B cell (primary cell): Measurements from ENCODE around the gene SLC38A1. TPM values are rescaled to one million over a fixed set of nuclear protein-coding genes. Genes with fewer than 3 reads are reported as not detected.

Experiments
- ATAC-seq: fragments of 200-7000 bp; cut with Tn5 transposase; one replicate; pipeline ENCODE4 v1.10.0; 2021; ENCODE audit warnings: low read depth, mild to moderate bottlenecking, moderate number of reproducible peaks, moderate library complexity
- CTCF ChIA-PET: fragments of 350-600 bp; sonication (Branson Sonifier 250); formaldehyde crosslinking; loops from one replicate; lab custom pipeline; 2021; ENCODE audit warnings: antibody characterized with exemption, inconsistent platforms; lab: Charles Lee
- POLR2A ChIA-PET: fragments of 350-600 bp; sonication (Branson Sonifier 250); formaldehyde crosslinking; loops from one replicate; lab custom pipeline; 2021; ENCODE audit warnings: antibody characterized with exemption; lab: Charles Lee
- DNase-seq: peaks from one replicate; pipeline ENCODE4 v3.0.0; 2013
- H2AFZ ChIP-seq: 2 replicates; pipeline ENCODE4 v1.6.1; 2012; ENCODE audit warnings: mild to moderate bottlenecking, low read depth, low read length; ENCODE audit not compliant: insufficient read depth, poor library complexity, severe bottlenecking
- H3K27ac ChIP-seq, 2 donors: 1 replicate in 1 of 2; 2 replicates in 1 of 2; pipeline ENCODE4 v1.5.1; 2012 to 2013; ENCODE audit warnings: low read length in 2 of 2, mild to moderate bottlenecking in 2 of 2, moderate library complexity in 1 of 2
- H3K27me3 ChIP-seq, 4 experiments: fragments of 200-600 bp in 1 of 4; sonication (generic) in 1 of 4; replicated peaks in 1 of 4; 1 replicate in 2 of 4; 2 replicates in 2 of 4; pipeline versions ENCODE4 v1.6.1 to v1.7.0; 2013 to 2016; ENCODE audit warnings: low read length in 3 of 4, mild to moderate bottlenecking in 2 of 4, mixed read lengths in 1 of 4, moderate library complexity in 1 of 4; ENCODE audit not compliant: insufficient read depth in 4 of 4, control insufficient read depth in 3 of 4; ENCODE audit errors: control extremely low read depth in 1 of 4
- H3K36me3 ChIP-seq, 2 experiments: replicated peaks in 1 of 2; 1 replicate in 1 of 2; 2 replicates in 1 of 2; pipeline versions ENCODE4 v1.6.1 to v1.7.1; 2013; ENCODE audit warnings: low read length in 1 of 2; ENCODE audit not compliant: insufficient read depth in 2 of 2, control insufficient read depth in 1 of 2; ENCODE audit errors: control extremely low read depth in 1 of 2, extremely low read depth in 1 of 2
- H3K4me1 ChIP-seq, 2 donors: fragments of 200-600 bp in 1 of 2; sonication (generic) in 1 of 2; 1 replicate in 1 of 2; 2 replicates in 1 of 2; pipeline versions ENCODE4 v1.5.1 to v1.6.1; 2013 to 2017; ENCODE audit warnings: low read length in 2 of 2; ENCODE audit not compliant: control insufficient read depth in 2 of 2, insufficient read depth in 2 of 2
- H3K4me2 ChIP-seq: replicated peaks from 2 replicates; pipeline ENCODE3; 2012; ENCODE audit warnings: mild to moderate bottlenecking, low read depth, low read length; ENCODE audit not compliant: poor library complexity, severe bottlenecking
- H3K4me3 ChIP-seq, 5 experiments: fragments of 200-600 bp in 1 of 5; sonication (generic) in 1 of 5; 1 replicate in 3 of 5; 2 replicates in 2 of 5; pipeline versions ENCODE4 v1.5.1 to v1.7.0; 2011 to 2016; ENCODE audit warnings: low read length in 4 of 5, mild to moderate bottlenecking in 4 of 5, low read depth in 2 of 5, control low read depth in 1 of 5, moderate library complexity in 1 of 5; ENCODE audit not compliant: insufficient read depth in 1 of 5; ENCODE audit errors: control extremely low read depth in 1 of 5, extremely low read depth in 1 of 5
- H3K79me2 ChIP-seq: fragments of 200-600 bp; sonication (generic); one replicate; pipeline ENCODE4 v1.6.0; 2016; ENCODE audit warnings: low read length; ENCODE audit not compliant: control insufficient read depth, insufficient read depth
- H3K9ac ChIP-seq: fragments of 200-600 bp; sonication (generic); 2 replicates; pipeline ENCODE4 v1.6.1; 2017; ENCODE audit warnings: mild to moderate bottlenecking, low read length, moderate library complexity
- H3K9me3 ChIP-seq, 3 donors: one replicate each; pipeline versions ENCODE4 v1.6.1 to v1.7.1; 2013; ENCODE audit warnings: low read length in 2 of 3; ENCODE audit not compliant: control insufficient read depth in 2 of 3, insufficient read depth in 1 of 3; ENCODE audit errors: control extremely low read depth in 1 of 3
- H4K20me1 ChIP-seq: 2 replicates; pipeline ENCODE4 v1.6.0; 2012; ENCODE audit warnings: mild to moderate bottlenecking, low read length; ENCODE audit not compliant: insufficient read depth, control insufficient read depth, poor library complexity, severe bottlenecking
- H3K27ac Mint-ChIP-seq: one replicate; pipeline ENCODE4 v1.8.0; 2021; ENCODE audit warnings: mixed read lengths
- H3K27me3 Mint-ChIP-seq: one replicate; pipeline ENCODE4 v1.8.0; 2021; ENCODE audit warnings: mixed read lengths
- H3K4me1 Mint-ChIP-seq: one replicate; pipeline ENCODE4 v1.8.0; 2021; ENCODE audit warnings: mixed read lengths
- H3K4me3 Mint-ChIP-seq: one replicate; pipeline ENCODE4 v1.8.0; 2021; ENCODE audit warnings: mixed read lengths
- H3K9me3 Mint-ChIP-seq: one replicate; pipeline ENCODE4 v1.8.0; 2022; ENCODE audit warnings: mixed read lengths; ENCODE audit not compliant: insufficient read depth
- EZH2 ChIP-seq: IDR thresholded peaks from 2 replicates; pipeline ENCODE4 v1.6.1; 2012; ENCODE audit warnings: borderline replicate concordance, low read depth, mild to moderate bottlenecking, moderate library complexity, low read length; ENCODE audit not compliant: insufficient read depth, poor library complexity, severe bottlenecking
- WGBS: methylation state at CpG from one replicate; pipeline ENCODE4 v1.1.5; 2013; ENCODE audit warnings: missing lambda C conversion rate; ENCODE audit not compliant: insufficient coverage; 5-methylcytosine and 5-hydroxymethylcytosine counted together
- intact Hi-C: fragments of 100-400 bp; cut with micrococcal nuclease; formaldehyde crosslinking; loops from one replicate; pipeline ENCODE4 v1.10.0; 2022
- polyA plus RNA-seq: library from polyadenylated mRNA; depleted of rRNA; stranded (reverse); fragments of >200 nt; gene quantifications from 2 replicates; pipeline ENCODE4 v1.2.3, GENCODE V29; 2012
- total RNA-seq, 2 donors: library from RNA; stranded (reverse); fragments of 120-200 nt in 1 of 2; gene quantifications; 1 replicate in 1 of 2; 2 replicates in 1 of 2; pipeline versions ENCODE4 v1.2.3 to v1.2.4, GENCODE V29; 2013 to 2022
- TF ChIP-seq, protein P1 (sequence below): fragments of 200-600 bp; IDR thresholded peaks from one replicate; pipeline ENCODE4 v1.8.0; 2022; ENCODE audit warnings: antibody characterized with exemption, mild to moderate bottlenecking

SLC38A1 gene
- total and polyA plus RNA-seq, 2 donors (not counting 1 experiment from before 2014, with no cell fraction given) = 38.1 to 205 TPM

DNA sequence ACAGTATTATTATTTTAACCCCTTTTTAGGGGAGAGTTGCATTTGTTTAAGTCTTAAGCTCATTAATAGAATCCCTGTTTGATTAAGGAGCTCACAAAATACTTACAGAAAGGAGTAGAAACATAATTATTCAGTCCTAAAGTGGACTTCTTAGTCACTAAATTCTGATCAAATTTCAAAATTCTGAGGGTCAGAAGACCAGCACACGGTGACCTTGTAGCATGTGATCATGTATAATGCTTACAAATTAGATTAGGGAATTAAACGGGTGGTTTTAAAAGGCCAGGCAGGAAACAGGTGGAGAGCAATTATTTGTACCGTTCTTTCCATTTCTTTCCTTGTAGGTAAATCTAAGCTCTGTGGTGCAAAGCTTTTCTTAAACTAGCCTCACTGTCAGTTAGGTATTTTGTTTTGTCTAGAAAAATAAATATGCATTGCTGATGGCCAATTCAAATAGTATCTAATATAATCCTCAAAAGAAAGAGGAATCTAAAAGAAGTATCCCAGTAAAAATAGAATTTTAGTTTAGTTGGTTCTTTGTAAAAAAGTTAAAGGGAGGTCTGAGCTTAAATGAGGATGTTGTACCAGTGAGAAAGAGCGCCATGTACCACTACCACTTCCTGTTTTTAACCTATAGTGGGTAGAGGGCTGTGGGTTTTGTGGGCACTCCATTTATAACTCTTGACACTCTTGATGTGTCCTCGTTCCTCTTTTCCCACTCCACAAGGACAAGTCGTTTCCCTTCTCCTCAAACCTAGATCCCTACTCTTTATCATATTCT is 51.1 kb downstream of the SLC38A1 start:
- DNase-seq (peak; percentile 87), ATAC-seq (peak; percentile 70)
- peaks cover 94 to 97% of the 10 kb centered on the region in 2 donors for H3K4me1 ChIP-seq
- intact Hi-C loops = loop anchor here (1.0 to 5.0 kb wide), 7 partner anchors 7 to 1140 kb away; partner anchors contain the start of gene SLC38A2
- H3K36me3 ChIP-seq = peaks cover 13 to 26% of the 10 kb centered on the region in 2 experiments
- no CpG with 5 or more reads among the region's 6 CpGs for WGBS
- Mint-ChIP-seq H3K4me3 (peak overlapping the region; percentile 69), H3K9me3 (no peaks in the 10 kb centered on the region), H3K27ac (peak overlapping the region; percentile 86), H3K4me1 (peaks cover 94% of the 10 kb centered on the region), H3K27me3 (no peaks in the 10 kb centered on the region)
- H3K4me2 ChIP-seq = peak overlapping the region; percentile 82
- H3K4me3 ChIP-seq = peak overlapping the region in 4 of 5 experiments; percentile 16 to 59 (median 32)
- H2AFZ ChIP-seq = no peak overlapping the region
- H3K27ac ChIP-seq = peak overlapping the region; percentile 83 to 96
- H3K79me2 ChIP-seq = peaks cover 74% of the 10 kb centered on the region
- H3K9ac ChIP-seq = peak overlapping the region; percentile 59
- H3K27me3 ChIP-seq = no peaks in the 10 kb centered on the region
- no peaks in the 10 kb centered on the region for H4K20me1 ChIP-seq
- no peak for TF ChIP-seq EZH2
- TF ChIP-seq, protein P1, sequence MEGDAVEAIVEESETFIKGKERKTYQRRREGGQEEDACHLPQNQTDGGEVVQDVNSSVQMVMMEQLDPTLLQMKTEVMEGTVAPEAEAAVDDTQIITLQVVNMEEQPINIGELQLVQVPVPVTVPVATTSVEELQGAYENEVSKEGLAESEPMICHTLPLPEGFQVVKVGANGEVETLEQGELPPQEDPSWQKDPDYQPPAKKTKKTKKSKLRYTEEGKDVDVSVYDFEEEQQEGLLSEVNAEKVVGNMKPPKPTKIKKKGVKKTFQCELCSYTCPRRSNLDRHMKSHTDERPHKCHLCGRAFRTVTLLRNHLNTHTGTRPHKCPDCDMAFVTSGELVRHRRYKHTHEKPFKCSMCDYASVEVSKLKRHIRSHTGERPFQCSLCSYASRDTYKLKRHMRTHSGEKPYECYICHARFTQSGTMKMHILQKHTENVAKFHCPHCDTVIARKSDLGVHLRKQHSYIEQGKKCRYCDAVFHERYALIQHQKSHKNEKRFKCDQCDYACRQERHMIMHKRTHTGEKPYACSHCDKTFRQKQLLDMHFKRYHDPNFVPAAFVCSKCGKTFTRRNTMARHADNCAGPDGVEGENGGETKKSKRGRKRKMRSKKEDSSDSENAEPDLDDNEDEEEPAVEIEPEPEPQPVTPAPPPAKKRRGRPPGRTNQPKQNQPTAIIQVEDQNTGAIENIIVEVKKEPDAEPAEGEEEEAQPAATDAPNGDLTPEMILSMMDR = no peak
- ChIA-PET POLR2A (interaction anchor here (0.9 to 4.7 kb wide), 3 partner anchors 49 to 169 kb away, joined by 3 to 40 read pairs (median 4); partner anchors contain the start of gene SLC38A1), CTCF (interaction anchor here (0.9 to 6.4 kb wide), 8 partner anchors 8 to 163 kb away, joined by 3 to 47 read pairs (median 4); partner anchors contain the start of gene SLC38A1)
- no peaks in the 10 kb centered on the region for H3K9me3 ChIP-seq
